HCT116 (cell line): ENCODE measurements around the gene PHF21B. TPM values are rescaled to one million over a fixed set of nuclear protein-coding genes. Genes with fewer than 3 reads are reported as not detected.

Experiments
- ATAC-seq: fragments of 200-7000 bp; cut with Tn5 transposase; 2 replicates; pipeline ENCODE4 v1.9.1; 2020; ENCODE audit warnings: mild to moderate bottlenecking, moderate library complexity
- BruUV-seq: library from RNA; stranded (reverse); fragments of 400-500 nt; replicated peaks from 2 replicates; lab custom pipeline; 2021; lab: Mats Ljungman, UMichigan
- CTCF ChIA-PET: fragments of 300-600 bp; sonication (Branson Sonifier 250); formaldehyde crosslinking; loops from one replicate; lab custom pipeline; 2021; ENCODE audit warnings: antibody characterized with exemption; lab: Charles Lee
- POLR2A ChIA-PET: fragments of 300-600, 350-600 bp; sonication (Branson Sonifier 250); formaldehyde crosslinking; loops from one replicate; lab custom pipeline; 2021; ENCODE audit warnings: antibody characterized with exemption; lab: Charles Lee
- RAD21 ChIA-PET, 2 experiments: fragments of 300-600 bp; sonication (Branson Sonifier 250); formaldehyde crosslinking; loops; one replicate each; lab custom pipeline; 2023; ENCODE audit warnings: low total read pairs in 2 of 2; ENCODE audit not compliant: uncharacterized antibody in 2 of 2, unreplicated experiment in 2 of 2, low non-redundant PET in 1 of 2; lab: Charles Lee
- DNase-seq: peaks from one replicate; pipeline ENCODE4 v3.0.0-alpha.2; 2010; ENCODE audit warnings: low read depth, low spot score
- H2AFZ ChIP-seq: fragments of 200-600 bp; shearing (Covaris generic), sonication (generic); 2 replicates; pipeline ENCODE4 v1.6.1; 2017; ENCODE audit warnings: low read depth, mixed run types, mixed read lengths, antibody characterized with exemption, low read length; ENCODE audit not compliant: poor library complexity, severe bottlenecking
- H3K27ac ChIP-seq: 2 replicates; pipeline ENCODE4 v1.5.1; 2012; ENCODE audit warnings: low read depth, low read length
- H3K27me3 ChIP-seq: fragments of 200-600 bp; sonication (generic); 2 replicates; pipeline ENCODE4 v1.6.1; 2016; ENCODE audit warnings: mixed run types, low read length, mixed read lengths; ENCODE audit not compliant: insufficient read depth
- H3K36me3 ChIP-seq, 2 experiments: fragments of 200-500 bp in 1 of 2; fragments of 200-600 bp in 1 of 2; sonication (Bioruptor generic) in 1 of 2; sonication (generic) in 1 of 2; 2 replicates each; pipeline versions ENCODE4 v1.5.1 to v1.6.1; 2014 to 2016; ENCODE audit warnings: low read length in 2 of 2, inconsistent platforms in 1 of 2, mixed read lengths in 1 of 2, mixed run types in 1 of 2; ENCODE audit not compliant: insufficient read depth in 2 of 2, control insufficient read depth in 1 of 2
- H3K4me1 ChIP-seq, 2 experiments: fragments of 200-600 bp in 1 of 2; sonication (generic) in 1 of 2; 2 replicates each; pipeline versions ENCODE4 v1.5.1 to v1.6.1; 2012 to 2017; ENCODE audit warnings: low read length in 2 of 2, inconsistent platforms in 1 of 2, mild to moderate bottlenecking in 1 of 2, mixed read lengths in 1 of 2, mixed run types in 1 of 2, moderate library complexity in 1 of 2; ENCODE audit not compliant: insufficient read depth in 2 of 2, control insufficient read depth in 1 of 2
- H3K4me2 ChIP-seq: fragments of 200-600 bp; sonication (generic); 2 replicates; pipeline ENCODE4 v1.6.1; 2017; ENCODE audit warnings: mixed run types, low read length, mixed read lengths
- H3K4me3 ChIP-seq, 2 experiments: fragments of 200-600 bp in 1 of 2; sonication (generic) in 1 of 2; replicated peaks in 1 of 2; 2 replicates each; pipeline ENCODE4 v1.5.1; 2011 to 2016; ENCODE audit warnings: low read length in 2 of 2, control low read depth in 1 of 2, low read depth in 1 of 2, mild to moderate bottlenecking in 1 of 2, mixed read lengths in 1 of 2, mixed run types in 1 of 2
- H3K79me2 ChIP-seq: fragments of 200-600 bp; sonication (generic); 2 replicates; pipeline ENCODE4 v1.6.1; 2017; ENCODE audit warnings: mild to moderate bottlenecking, mixed run types, low read length, moderate library complexity, mixed read lengths; ENCODE audit not compliant: insufficient read depth
- H3K9ac ChIP-seq: fragments of 200-600 bp; sonication (generic); 2 replicates; pipeline ENCODE4 v1.6.1; 2016; ENCODE audit warnings: low read length, mixed read lengths
- H3K9me2 ChIP-seq: fragments of 200-600 bp; sonication (generic), shearing (Covaris generic); 2 replicates; pipeline ENCODE4 v1.6.1; 2017; ENCODE audit warnings: mixed run types, mild to moderate bottlenecking, moderate library complexity; ENCODE audit not compliant: insufficient read depth
- H3K9me3 ChIP-seq, 2 experiments: fragments of 200-500 bp in 1 of 2; fragments of 200-600 bp in 1 of 2; sonication (Bioruptor generic) in 1 of 2; sonication (generic) in 1 of 2; 2 replicates each; pipeline ENCODE4 v1.6.1; 2014 to 2017; ENCODE audit warnings: low read length in 2 of 2, mixed read lengths in 2 of 2, inconsistent platforms in 1 of 2, low read depth in 1 of 2, mild to moderate bottlenecking in 1 of 2, mixed run types in 1 of 2, moderate library complexity in 1 of 2; ENCODE audit not compliant: control insufficient read depth in 1 of 2, insufficient read depth in 1 of 2
- H4K20me1 ChIP-seq: fragments of 200-600 bp; sonication (generic), shearing (Covaris generic); 2 replicates; pipeline ENCODE4 v1.6.1; 2017; ENCODE audit warnings: mixed run types, mild to moderate bottlenecking, moderate library complexity; ENCODE audit not compliant: insufficient read depth
- CEBPB ChIP-seq: IDR thresholded peaks from 2 replicates; pipeline ENCODE4 v1.6.1; 2012; ENCODE audit warnings: low read depth
- EZH2 ChIP-seq: fragments of 200-600 bp; sonication (generic); IDR thresholded peaks from 2 replicates; pipeline ENCODE4 v1.6.1; 2017; ENCODE audit warnings: antibody characterized with exemption, mixed run types
- POLR2AphosphoS5 ChIP-seq: IDR thresholded peaks from 2 replicates; pipeline ENCODE4 v1.6.1; 2011; ENCODE audit warnings: mild to moderate bottlenecking, low read depth, low read length, moderate library complexity
- SIN3A ChIP-seq: IDR thresholded peaks from 2 replicates; pipeline ENCODE4 v1.6.1; 2012; ENCODE audit warnings: low read depth
- SP1 ChIP-seq: IDR thresholded peaks from 2 replicates; pipeline ENCODE4 v1.6.1; 2012; ENCODE audit warnings: low read depth
- SRF ChIP-seq: IDR thresholded peaks from 2 replicates; pipeline ENCODE4 v1.6.1; 2012; ENCODE audit warnings: low read depth
- TCF7L2 ChIP-seq: IDR thresholded peaks from 2 replicates; pipeline ENCODE4 v1.7.0; 2011; ENCODE audit warnings: borderline replicate concordance, inconsistent platforms; ENCODE audit not compliant: insufficient read depth, insufficient read length; ENCODE audit errors: extremely low read depth
- ZFX ChIP-seq: fragments of 450-650 bp; IDR thresholded peaks from 2 replicates; pipeline ENCODE4 v1.6.1; 2017
- ZNF274 ChIP-seq: fragments of 200-500 bp; sonication (Bioruptor generic); IDR thresholded peaks from 2 replicates; pipeline ENCODE4 v1.6.1; 2014; ENCODE audit warnings: mild to moderate bottlenecking, low read depth, low read length, inconsistent platforms
- intact Hi-C: fragments of 100-400 bp; cut with micrococcal nuclease; formaldehyde crosslinking; loops from 2 replicates; pipeline ENCODE4 v1.10.0; 2022
- total RNA-seq: library from RNA; stranded (reverse); gene quantifications from one replicate; pipeline ENCODE4 v1.2.1, GENCODE V29; 2021; ENCODE audit not compliant: unreplicated experiment
- TF ChIP-seq, protein P1 (sequence below), 3 experiments: fragments of 200-600 bp in 1 of 3; sonication (generic) in 1 of 3; IDR thresholded peaks in 2 of 3; conservative IDR thresholded peaks in 1 of 3; 2 replicates each; pipeline ENCODE4 v1.5.1; 2012 to 2017; ENCODE audit warnings: low read depth in 2 of 3, low read length in 2 of 3, antibody characterized with exemption in 1 of 3, borderline replicate concordance in 1 of 3, control low read depth in 1 of 3, mild to moderate bottlenecking in 1 of 3, mixed read lengths in 1 of 3, mixed run types in 1 of 3, moderate library complexity in 1 of 3; ENCODE audit not compliant: insufficient read depth in 1 of 3

The PHF21B gene
- total RNA-seq, 1 experiment from 2014 or later = not detected

DNA sequence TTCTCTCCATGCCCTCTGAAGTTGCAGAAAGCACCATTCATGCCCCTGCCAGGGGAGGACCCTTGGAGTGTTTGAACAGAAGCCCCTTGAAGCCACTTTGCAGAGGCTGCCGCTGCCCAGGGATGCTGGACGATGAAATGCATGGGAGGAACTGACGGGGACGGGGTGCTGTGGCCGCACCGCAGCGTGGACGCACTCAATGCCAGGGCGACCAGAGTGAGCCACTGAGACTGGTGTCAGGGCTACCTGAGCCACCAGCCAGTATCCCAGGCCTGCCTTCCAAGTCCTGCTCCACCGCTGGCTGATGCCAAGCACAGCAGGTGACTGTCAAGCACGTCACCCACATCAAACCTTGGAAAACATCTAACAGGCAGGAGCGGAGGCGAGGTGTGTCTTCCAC, 17.6 kb downstream of the PHF21B start:
- Histone ChIP-seq H4K20me1 (no peaks in the 10 kb centered on the region), H3K79me2 (no peaks in the 10 kb centered on the region), H3K9me3 (no peaks in the 10 kb centered on the region), H3K4me2 (no peak overlapping the region)
- ChIA-PET CTCF (no interaction called here), POLR2A (no interaction called here)
- no peak for ATAC-seq
- intact Hi-C loops = no loop called here
- TF ChIP-seq SP1 = no peak
- TF ChIP-seq, protein P1, sequence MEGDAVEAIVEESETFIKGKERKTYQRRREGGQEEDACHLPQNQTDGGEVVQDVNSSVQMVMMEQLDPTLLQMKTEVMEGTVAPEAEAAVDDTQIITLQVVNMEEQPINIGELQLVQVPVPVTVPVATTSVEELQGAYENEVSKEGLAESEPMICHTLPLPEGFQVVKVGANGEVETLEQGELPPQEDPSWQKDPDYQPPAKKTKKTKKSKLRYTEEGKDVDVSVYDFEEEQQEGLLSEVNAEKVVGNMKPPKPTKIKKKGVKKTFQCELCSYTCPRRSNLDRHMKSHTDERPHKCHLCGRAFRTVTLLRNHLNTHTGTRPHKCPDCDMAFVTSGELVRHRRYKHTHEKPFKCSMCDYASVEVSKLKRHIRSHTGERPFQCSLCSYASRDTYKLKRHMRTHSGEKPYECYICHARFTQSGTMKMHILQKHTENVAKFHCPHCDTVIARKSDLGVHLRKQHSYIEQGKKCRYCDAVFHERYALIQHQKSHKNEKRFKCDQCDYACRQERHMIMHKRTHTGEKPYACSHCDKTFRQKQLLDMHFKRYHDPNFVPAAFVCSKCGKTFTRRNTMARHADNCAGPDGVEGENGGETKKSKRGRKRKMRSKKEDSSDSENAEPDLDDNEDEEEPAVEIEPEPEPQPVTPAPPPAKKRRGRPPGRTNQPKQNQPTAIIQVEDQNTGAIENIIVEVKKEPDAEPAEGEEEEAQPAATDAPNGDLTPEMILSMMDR (IDR thresholded peaks at IDR 0.05 in 2 of 3, conservative IDR thresholded peaks at IDR 0.05 in 1 of 3; ENCODE audit: borderline replicate concordance in 1 of 3, insufficient read depth in 1 of 3, low read depth in 2 of 3, low read length in 2 of 3) = no peak
- no peak for TF ChIP-seq CEBPB
- TF ChIP-seq SRF = no peak
- TF ChIP-seq ZFX = no peak
- TF ChIP-seq, all 23 proteins: peak for 0
- peaks cover 34% of the 10 kb centered on the region for H3K27me3 ChIP-seq
- H3K9ac ChIP-seq = no peak overlapping the region
- RAD21 ChIA-PET = no interaction called here
- no peak overlapping the region for H3K27ac ChIP-seq
- no peaks in the 10 kb centered on the region for H3K4me1 ChIP-seq
- no peak overlapping the region for H2AFZ ChIP-seq
- H3K36me3 ChIP-seq = no peaks in the 10 kb centered on the region
- no peaks in the 10 kb centered on the region for H3K9me2 ChIP-seq
- no peak overlapping the region for H3K4me3 ChIP-seq
- no peak for DNase-seq
- no TSS peak for BruUV-seq

DNA sequence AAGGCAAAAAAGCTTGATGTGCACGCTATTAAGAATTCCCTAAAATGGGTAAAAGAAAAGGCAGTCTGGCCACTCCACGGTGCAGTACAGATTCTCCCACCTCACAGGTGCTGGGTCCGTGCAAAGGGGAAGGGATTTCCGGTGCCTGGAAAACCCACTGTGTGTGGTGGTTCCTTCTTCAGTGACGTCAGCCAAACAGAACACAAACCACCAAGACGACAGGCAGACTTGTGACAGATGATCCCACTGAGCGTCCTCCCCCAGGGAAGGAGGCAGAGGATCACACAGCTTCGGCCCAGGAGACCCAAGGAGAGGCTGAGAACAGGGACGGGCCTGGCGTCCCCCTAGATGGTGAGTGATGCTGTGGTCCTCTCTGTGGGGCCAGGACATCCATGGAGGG, 18.6 kb downstream of the PHF21B start:
- H2AFZ ChIP-seq = no peak overlapping the region
- intact Hi-C loops = no loop called here
- no peak overlapping the region for H3K27ac ChIP-seq
- no peak overlapping the region for H3K9ac ChIP-seq
- BruUV-seq = no TSS peak
- no peaks in the 10 kb centered on the region for H3K9me2 ChIP-seq
- H3K4me2 ChIP-seq = no peak overlapping the region
- ChIA-PET RAD21 (no interaction called here), POLR2A (no interaction called here), CTCF (no interaction called here)
- H3K27me3 ChIP-seq = peaks cover 34% of the 10 kb centered on the region
- no peaks in the 10 kb centered on the region for H4K20me1 ChIP-seq
- no peak for DNase-seq
- no peaks in the 10 kb centered on the region for H3K36me3 ChIP-seq
- H3K4me1 ChIP-seq = no peaks in the 10 kb centered on the region
- no peaks in the 10 kb centered on the region for H3K79me2 ChIP-seq
- TF ChIP-seq EZH2 (no peak), POLR2AphosphoS5 (no peak), CEBPB (no peak), TCF7L2 (no peak), ZNF274 (no peak), SIN3A (no peak)
- TF ChIP-seq, protein P1 (IDR thresholded peaks at IDR 0.05 in 2 of 3, conservative IDR thresholded peaks at IDR 0.05 in 1 of 3; ENCODE audit: borderline replicate concordance in 1 of 3, insufficient read depth in 1 of 3, low read depth in 2 of 3, low read length in 2 of 3) = no peak
- H3K9me3 ChIP-seq = no peaks in the 10 kb centered on the region
- no peak for ATAC-seq
- no peak overlapping the region for H3K4me3 ChIP-seq
